Common myeloid progenitor, CD34-positive (primary cell): ENCODE results near the gene ALDH1A3.

Experiments used
- CTCF ChIA-PET: fragments of 350-600 bp; sonication (Branson Sonifier 250); formaldehyde crosslinking; loops from one replicate; lab custom pipeline; 2021; ENCODE audit warnings: antibody characterized with exemption; lab: Charles Lee
- POLR2A ChIA-PET: fragments of 350-600 bp; sonication (Branson Sonifier 250); formaldehyde crosslinking; loops from one replicate; lab custom pipeline; 2021; ENCODE audit warnings: antibody characterized with exemption; lab: Charles Lee
- DNase-seq, 3 donors: peaks; one replicate each; pipeline versions ENCODE4 v3.0.0 to v3.0.0-alpha.2; 2013
- H3K27ac ChIP-seq, 2 experiments: 1 replicate in 1 of 2; 2 replicates in 1 of 2; pipeline ENCODE4 v1.7.0; 2013; ENCODE audit warnings: inconsistent platforms in 2 of 2, low read length in 2 of 2, mild to moderate bottlenecking in 2 of 2, low read depth in 1 of 2, moderate library complexity in 1 of 2; ENCODE audit not compliant: severe bottlenecking in 2 of 2, insufficient read depth in 1 of 2, poor library complexity in 1 of 2
- H3K27me3 ChIP-seq, 5 experiments: replicated peaks in 2 of 5; 1 replicate in 3 of 5; 2 replicates in 2 of 5; pipeline versions ENCODE4 v1.6.1 to v1.7.0; 2013; ENCODE audit warnings: low read length in 4 of 5, mild to moderate bottlenecking in 2 of 5, moderate library complexity in 2 of 5, inconsistent platforms in 1 of 5; ENCODE audit not compliant: insufficient read depth in 5 of 5, control insufficient read depth in 4 of 5
- H3K36me3 ChIP-seq, 4 experiments: 1 replicate in 2 of 4; 2 replicates in 2 of 4; pipeline versions ENCODE4 v1.6.1 to v1.7.0; 2013; ENCODE audit warnings: low read length in 3 of 4, control low read depth in 1 of 4, mild to moderate bottlenecking in 1 of 4; ENCODE audit not compliant: control insufficient read depth in 4 of 4, insufficient read depth in 4 of 4
- H3K4me1 ChIP-seq, 4 experiments: 1 replicate in 3 of 4; 2 replicates in 1 of 4; pipeline versions ENCODE4 v1.6.1 to v1.7.1; 2013; ENCODE audit warnings: low read length in 3 of 4, mild to moderate bottlenecking in 3 of 4, control low read depth in 1 of 4, inconsistent platforms in 1 of 4, moderate library complexity in 1 of 4; ENCODE audit not compliant: control insufficient read depth in 4 of 4, insufficient read depth in 4 of 4; ENCODE audit errors: control extremely low read depth in 1 of 4
- H3K4me3 ChIP-seq, 7 experiments: 1 replicate in 4 of 7; 2 replicates in 3 of 7; pipeline versions ENCODE4 v1.5.1 to v1.7.0; 2013; ENCODE audit warnings: mild to moderate bottlenecking in 7 of 7, low read length in 6 of 7, moderate library complexity in 6 of 7, inconsistent platforms in 2 of 7, low read depth in 2 of 7, control low read depth in 1 of 7; ENCODE audit not compliant: insufficient read depth in 4 of 7, control insufficient read depth in 1 of 7; ENCODE audit errors: extremely low read depth in 1 of 7
- H3K9me3 ChIP-seq, 5 experiments: 1 replicate in 4 of 5; 2 replicates in 1 of 5; pipeline versions ENCODE4 v1.6.1 to v1.7.1; 2013; ENCODE audit warnings: low read length in 4 of 5, mild to moderate bottlenecking in 2 of 5, inconsistent platforms in 1 of 5, low read depth in 1 of 5, moderate library complexity in 1 of 5; ENCODE audit not compliant: control insufficient read depth in 4 of 5, insufficient read depth in 2 of 5; ENCODE audit errors: control extremely low read depth in 1 of 5
- WGBS: methylation state at CpG from one replicate; pipeline ENCODE4 v1.1.5; 2013; ENCODE audit not compliant: insufficient coverage; 5-methylcytosine and 5-hydroxymethylcytosine counted together

Gene ALDH1A3

GRCh38 chr15:100918034-100918689 is 38.5 kb downstream of the ALDH1A3 start:
- Histone ChIP-seq H3K4me3 (peak overlapping the region; percentile 15 to 91 (median 76)), H3K27me3 (no peaks in the 10 kb centered on the region), H3K36me3 (peaks cover 0 to 8% (median 0%) of the 10 kb centered on the region in 4 experiments), H3K9me3 (peaks cover 0 to 2% (median 0%) of the 10 kb centered on the region in 5 experiments), H3K4me1 (peaks cover 15 to 46% (median 34%) of the 10 kb centered on the region in 4 experiments), H3K27ac (no peak overlapping the region)
- ChIA-PET CTCF (interaction anchor here (0.8 to 11.9 kb wide), 27 partner anchors 9 to 337 kb away, joined by 3 to 250 read pairs (median 5); no protein-coding TSS in a partner anchor), POLR2A (interaction anchor here (1.2 kb wide), 1 partner anchor 89 kb away, joined by 5 read pairs; no protein-coding TSS in a partner anchor)
- under 1% methylated on average over 42 of the region's 42 CpGs for WGBS
- DNase-seq = peak; percentile 77 to 83 (median 81)

GRCh38 chr15:100918690-100919480 is 39.3 kb downstream of the ALDH1A3 start, which contains the start of gene LRRK1:
Gene LRRK1, plus strand, starts transcription at chr15:100919357. Its CDS starts 5,276 bp downstream, at chr15:100924633.
- POLR2A ChIA-PET = no interaction called here
- H3K27me3 ChIP-seq = no peaks in the 10 kb centered on the region
- H3K9me3 ChIP-seq = no peaks in the 10 kb centered on the region
- CTCF ChIA-PET = interaction anchor here (0.8 to 11.9 kb wide), 19 partner anchors 12 to 294 kb away, joined by 3 to 250 read pairs (median 6); no protein-coding TSS in a partner anchor
- under 1% methylated on average over 69 of the region's 87 CpGs for WGBS
- no peak within 1 kb of the TSS for H3K27ac ChIP-seq
- H3K36me3 ChIP-seq = peaks cover 0 to 14% (median 3%) of the 10 kb centered on the region in 4 experiments
- H3K4me1 ChIP-seq = peaks cover 19 to 50% (median 34%) of the 10 kb centered on the region in 4 experiments
- peak; percentile 52 to 86 (median 72) for DNase-seq
- H3K4me3 ChIP-seq = peak within 1 kb of the TSS; percentile 66 to 91 (median 76)

- Histone ChIP-seq H3K27ac (no peak overlapping the region), H3K27me3 (no peaks in the 10 kb centered on the region), H3K36me3 (peaks cover 3 to 23% (median 8%) of the 10 kb centered on the region in 4 experiments), H3K9me3 (no peaks in the 10 kb centered on the region), H3K4me3 (peak overlapping the region; percentile 49 to 91 (median 76)), H3K4me1 (peaks cover 19 to 50% (median 34%) of the 10 kb centered on the region in 4 experiments)
- POLR2A ChIA-PET = no interaction called here
- CTCF ChIA-PET = interaction anchor here (0.5 to 11.9 kb wide), 11 partner anchors 10 to 356 kb away, joined by 3 to 250 read pairs (median 6); partner anchors contain the start of gene CHSY1
- WGBS = under 1% methylated on average over 73 of the region's 80 CpGs
- DNase-seq = peak in 1 of 3 donors; percentile 40
These were observed 40.1 kb downstream of the ALDH1A3 start for GRCh38 chr15:100919481-100920405.

GRCh38 chr15:100920516-100921135 is 41.0 kb downstream of the ALDH1A3 start:
- POLR2A ChIA-PET = interaction anchor here (0.7 kb wide), 1 partner anchor 88 kb away, joined by 3 read pairs; no protein-coding TSS in a partner anchor

GRCh38 chr15:100922192-100923040 is 42.8 kb downstream of the ALDH1A3 start:
- POLR2A ChIA-PET = no interaction called here
- H3K27me3 ChIP-seq = no peaks in the 10 kb centered on the region
- DNase-seq = peak in 2 of 3 donors; percentile 68 to 69
- H3K9me3 ChIP-seq = no peaks in the 10 kb centered on the region
- WGBS = 38% methylated on average over 11 of the region's 13 CpGs
- CTCF ChIA-PET = interaction anchor here (11.9 kb wide), 1 partner anchor 83 kb away, joined by 250 read pairs; no protein-coding TSS in a partner anchor
- H3K27ac ChIP-seq = no peak overlapping the region
- peaks cover 19 to 50% (median 34%) of the 10 kb centered on the region in 4 experiments for H3K4me1 ChIP-seq
- peaks cover 8 to 38% (median 18%) of the 10 kb centered on the region in 4 experiments for H3K36me3 ChIP-seq
- H3K4me3 ChIP-seq = peak overlapping the region in 3 of 7 experiments; percentile 34 to 59 (median 35)

More at GRCh38 chr15:100920516-100921135, 41.0 kb downstream of the ALDH1A3 start:
- no peak for DNase-seq
- CTCF ChIA-PET = interaction anchor here (0.5 to 11.9 kb wide), 8 partner anchors 9 to 355 kb away, joined by 3 to 250 read pairs (median 4); partner anchors contain the start of gene CHSY1
- Histone ChIP-seq H3K36me3 (peaks cover 4 to 31% (median 11%) of the 10 kb centered on the region in 4 experiments), H3K27ac (no peak overlapping the region), H3K9me3 (no peaks in the 10 kb centered on the region), H3K4me1 (peaks cover 19 to 50% (median 34%) of the 10 kb centered on the region in 4 experiments), H3K4me3 (peak overlapping the region in 2 of 7 experiments; percentile 77 to 85), H3K27me3 (no peaks in the 10 kb centered on the region)
- WGBS = 98% methylated on average over 6 of the region's 8 CpGs
